Activated naive CD4-positive, alpha-beta T cell treated with anti-CD3 and anti-CD28 coated beads for 36 hours (primary cell): Measurements from ENCODE around the gene LRIG1. TPM values are rescaled to one million over a fixed set of nuclear protein-coding genes. Genes with fewer than 3 reads are reported as not detected.

Source experiments
- CTCF ChIA-PET: fragments of 350-600 bp; sonication (Branson Sonifier 250); formaldehyde crosslinking; loops from one replicate; lab custom pipeline; 2021; ENCODE audit warnings: antibody characterized with exemption; lab: Charles Lee
- DNase-seq: peaks from one replicate; pipeline ENCODE4 v3.0.0-alpha.2; 2020
- H3K27ac Mint-ChIP-seq: one replicate; pipeline ENCODE4 v1.8.0; 2021; ENCODE audit warnings: mild to moderate bottlenecking, mixed read lengths
- H3K27me3 Mint-ChIP-seq: one replicate; pipeline ENCODE4 v1.8.0; 2021; ENCODE audit warnings: low read depth, mixed read lengths
- H3K36me3 Mint-ChIP-seq: one replicate; pipeline ENCODE4 v1.8.0; 2021; ENCODE audit warnings: low read depth, mixed read lengths
- H3K4me1 Mint-ChIP-seq: one replicate; pipeline ENCODE4 v1.8.0; 2021; ENCODE audit warnings: low read depth, mixed read lengths
- H3K4me3 Mint-ChIP-seq: one replicate; pipeline ENCODE4 v1.8.0; 2021; ENCODE audit warnings: mild to moderate bottlenecking, moderate library complexity, mixed read lengths
- H3K9me3 Mint-ChIP-seq: one replicate; pipeline ENCODE4 v1.8.0; 2021; ENCODE audit warnings: mixed read lengths
- intact Hi-C: fragments of 100-400 bp; cut with micrococcal nuclease; formaldehyde crosslinking; loops from one replicate; pipeline ENCODE4 v1.15.1; 2023
- total RNA-seq, 2 experiments: library from RNA; stranded (reverse); gene quantifications; one replicate each; pipeline ENCODE4 v1.2.3, GENCODE V29; 2021

The LRIG1 gene
- total RNA-seq, 2 experiments from 2014 or later: 18.3 to 19.0 TPM

DNA sequence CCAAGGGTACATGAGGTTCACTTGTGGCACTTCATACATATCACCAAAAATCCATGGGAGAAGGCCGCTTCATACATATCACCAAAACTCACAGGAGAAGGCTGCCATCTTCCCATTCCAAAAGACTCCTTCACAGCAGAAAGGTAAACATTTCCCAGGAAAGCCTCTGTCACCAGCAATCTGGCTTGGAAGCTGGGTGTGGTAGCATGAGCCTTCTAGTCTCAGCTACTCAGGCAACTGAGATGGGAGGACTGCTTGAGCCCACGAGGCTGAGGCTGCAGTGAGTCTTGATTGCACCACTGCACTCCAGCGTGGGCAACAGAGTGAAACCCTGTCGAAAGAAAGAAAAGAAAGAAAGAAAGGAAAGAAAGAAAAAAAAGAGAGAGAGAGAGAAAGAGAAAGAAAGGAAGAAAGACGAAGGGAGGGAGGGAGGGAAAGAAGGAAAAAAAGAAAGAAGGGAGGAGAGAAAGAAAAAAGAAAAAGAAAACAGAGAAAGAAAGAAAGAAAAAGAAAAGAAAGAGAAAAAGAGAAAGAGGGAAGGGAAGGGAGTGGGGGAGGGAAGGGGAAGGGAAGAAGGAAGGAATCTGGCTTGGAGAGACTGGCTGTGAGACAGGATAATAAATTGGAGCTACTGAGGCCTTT lies 7.2 kb downstream of the LRIG1 start:
- Mint-ChIP-seq H3K4me1 (peaks cover 88% of the 10 kb centered on the region), H3K36me3 (no peaks in the 10 kb centered on the region), H3K9me3 (no peaks in the 10 kb centered on the region), H3K27me3 (peaks cover 2% of the 10 kb centered on the region), H3K27ac (no peak overlapping the region), H3K4me3 (no peak overlapping the region)
- intact Hi-C loops: loop anchor here (10.0 kb wide), 1 partner anchor 1161 kb away; the partner anchor contains the start of gene SUCLG2
- CTCF ChIA-PET: interaction anchor here (0.7 to 3.9 kb wide), 4 partner anchors 9 to 100 kb away, joined by 3 to 14 read pairs (median 8); no protein-coding TSS in a partner anchor
- DNase-seq: no peak

DNA sequence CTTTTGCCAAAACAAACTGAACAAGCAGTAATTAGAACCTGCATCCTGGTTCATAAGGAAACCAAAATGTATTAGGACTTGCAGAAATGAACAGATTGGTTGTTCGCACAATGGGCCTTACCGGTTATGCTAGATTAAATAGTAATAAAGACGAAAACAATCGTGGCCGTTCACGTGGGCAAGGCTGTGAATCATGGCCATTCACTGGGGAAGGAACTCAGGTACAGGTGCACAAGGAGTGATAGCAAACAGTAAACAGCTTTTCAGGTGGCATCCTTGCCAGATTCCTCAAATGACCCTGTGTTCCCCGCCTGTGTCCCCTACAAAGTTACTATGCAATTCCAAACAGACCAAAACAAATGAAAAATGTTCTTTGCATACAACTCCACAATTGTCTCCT lies 8.2 kb downstream of the LRIG1 start:
- Mint-ChIP-seq H3K4me1 (peaks cover 81% of the 10 kb centered on the region), H3K4me3 (no peak overlapping the region), H3K36me3 (no peaks in the 10 kb centered on the region), H3K27me3 (peaks cover 2% of the 10 kb centered on the region), H3K27ac (no peak overlapping the region), H3K9me3 (no peaks in the 10 kb centered on the region)
- DNase-seq: no peak
- CTCF ChIA-PET: interaction anchor here (0.6 to 3.9 kb wide), 3 partner anchors 13 to 51 kb away, joined by 3 to 14 read pairs (median 12); no protein-coding TSS in a partner anchor
- intact Hi-C loops: loop anchor here (10.0 kb wide), 1 partner anchor 1162 kb away; the partner anchor contains the start of gene SUCLG2

DNA sequence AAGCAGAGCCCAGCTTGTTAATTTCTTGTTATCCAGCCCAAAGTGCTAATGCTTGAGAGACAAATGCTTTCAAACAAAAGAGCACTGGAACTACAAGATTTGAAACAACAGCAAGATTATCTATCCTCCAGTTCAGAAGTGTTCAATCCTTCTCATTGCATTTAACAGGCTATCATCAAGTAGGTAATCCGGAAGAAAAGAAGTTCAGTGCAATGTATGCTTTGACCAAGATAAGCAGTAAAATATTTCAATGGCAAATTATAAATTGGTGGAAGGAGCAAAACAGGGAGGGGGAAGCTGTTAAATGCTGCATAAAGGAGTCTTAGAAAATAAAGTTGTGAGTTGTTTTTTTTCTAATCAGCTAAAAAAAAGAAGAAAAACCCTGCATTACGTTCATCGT lies 8.8 kb downstream of the LRIG1 start:
- H3K4me3 Mint-ChIP-seq: no peak overlapping the region
- DNase-seq: no peak
- H3K27me3 Mint-ChIP-seq: peaks cover 2% of the 10 kb centered on the region
- H3K27ac Mint-ChIP-seq: no peak overlapping the region
- CTCF ChIA-PET: interaction anchor here (0.6 to 3.9 kb wide), 5 partner anchors 9 to 313 kb away, joined by 3 to 14 read pairs (median 5); no protein-coding TSS in a partner anchor
- H3K36me3 Mint-ChIP-seq: no peaks in the 10 kb centered on the region
- no peaks in the 10 kb centered on the region for H3K9me3 Mint-ChIP-seq
- intact Hi-C loops: loop anchor here (10.0 kb wide), 1 partner anchor 1163 kb away; the partner anchor contains the start of gene SUCLG2
- peaks cover 82% of the 10 kb centered on the region for H3K4me1 Mint-ChIP-seq

GRCh38 chr3:66490984-66491383 lies 9.8 kb downstream of the LRIG1 start:
- no peak overlapping the region for H3K4me3 Mint-ChIP-seq
- intact Hi-C loops: loop anchor here (10.0 kb wide), 1 partner anchor 1164 kb away; the partner anchor contains the start of gene SUCLG2

DNA sequence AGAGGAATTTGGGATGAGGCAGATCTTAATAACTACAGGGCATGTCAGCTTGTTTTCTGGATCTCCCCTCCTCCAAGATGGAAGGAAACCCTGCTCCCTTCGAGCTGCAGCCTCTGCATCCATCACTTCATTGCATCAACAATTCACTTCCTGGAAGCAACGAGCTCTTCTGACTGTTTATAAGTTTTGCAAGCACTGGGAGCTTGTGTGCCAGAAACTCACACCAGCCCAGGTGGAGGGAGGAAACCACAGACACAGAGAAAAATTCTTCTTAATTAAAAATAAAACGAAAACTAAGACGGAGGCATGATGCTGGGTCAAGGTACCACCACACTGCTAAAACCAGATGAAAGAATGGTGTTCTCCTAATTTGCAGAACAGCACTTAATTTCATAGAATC lies 10.6 kb downstream of the LRIG1 start:
- H3K4me3 Mint-ChIP-seq: peak overlapping the region; percentile 40
- no peaks in the 10 kb centered on the region for H3K9me3 Mint-ChIP-seq
- intact Hi-C loops: loop anchor here (10.0 kb wide), 1 partner anchor 1165 kb away; the partner anchor contains the start of gene SUCLG2
- no peaks in the 10 kb centered on the region for H3K27me3 Mint-ChIP-seq
- H3K4me1 Mint-ChIP-seq: peaks cover 78% of the 10 kb centered on the region
- no peaks in the 10 kb centered on the region for H3K36me3 Mint-ChIP-seq
- CTCF ChIA-PET: interaction anchor here (0.6 to 1.3 kb wide), 4 partner anchors 10 to 89 kb away, joined by 3 to 4 read pairs (median 3); no protein-coding TSS in a partner anchor
- peak; percentile 48 for DNase-seq
- peak overlapping the region; percentile 88 for H3K27ac Mint-ChIP-seq

More at GRCh38 chr3:66490984-66491383, 9.8 kb downstream of the LRIG1 start:
- Mint-ChIP-seq H3K36me3 (no peaks in the 10 kb centered on the region), H3K27ac (no peak overlapping the region), H3K27me3 (peaks cover 2% of the 10 kb centered on the region), H3K9me3 (no peaks in the 10 kb centered on the region), H3K4me1 (peaks cover 80% of the 10 kb centered on the region)
- CTCF ChIA-PET: interaction anchor here (1.2 to 3.9 kb wide), 4 partner anchors 8 to 82 kb away, joined by 4 to 14 read pairs (median 8); no protein-coding TSS in a partner anchor
- no peak for DNase-seq

GRCh38 chr3:66489581-66489980 lies 11.2 kb downstream of the LRIG1 start:
- Mint-ChIP-seq H3K4me1 (peaks cover 74% of the 10 kb centered on the region), H3K4me3 (peak overlapping the region; percentile 40), H3K27ac (peak overlapping the region; percentile 88), H3K9me3 (no peaks in the 10 kb centered on the region), H3K27me3 (no peaks in the 10 kb centered on the region), H3K36me3 (no peaks in the 10 kb centered on the region)
- peak; percentile 66 for DNase-seq
- intact Hi-C loops: loop anchor here (1.0 kb wide), 3 partner anchors 8 to 17 kb away; partner anchors contain the start of gene LRIG1
- CTCF ChIA-PET: interaction anchor here (0.7 to 1.3 kb wide), 4 partner anchors 9 to 81 kb away, joined by 3 to 4 read pairs (median 3); no protein-coding TSS in a partner anchor

DNA sequence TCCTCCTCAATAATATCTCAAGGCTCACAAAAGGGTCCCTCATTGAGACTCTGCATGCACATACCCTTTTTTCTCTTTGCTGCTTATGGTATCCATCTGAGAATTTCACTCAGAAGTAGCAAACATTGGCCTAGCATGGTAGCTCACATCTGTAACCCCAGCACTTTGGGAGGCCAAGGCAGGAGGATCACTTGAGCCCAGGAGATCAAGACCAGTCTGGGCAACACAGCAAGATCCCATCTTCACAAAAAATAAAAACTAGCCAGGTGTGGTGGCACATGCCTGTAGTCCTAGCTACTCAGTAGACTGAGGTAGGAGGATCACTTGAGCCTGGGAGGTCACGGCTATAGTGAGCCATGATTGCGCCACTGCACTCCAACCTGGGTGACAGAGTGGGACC lies 11.7 kb downstream of the LRIG1 start:
- Mint-ChIP-seq H3K36me3 (no peaks in the 10 kb centered on the region), H3K4me3 (peak overlapping the region; percentile 40), H3K27me3 (no peaks in the 10 kb centered on the region), H3K27ac (peak overlapping the region; percentile 88), H3K4me1 (peaks cover 76% of the 10 kb centered on the region), H3K9me3 (no peaks in the 10 kb centered on the region)
- DNase-seq: no peak
- intact Hi-C loops: loop anchor here (1.0 kb wide), 3 partner anchors 8 to 17 kb away; partner anchors contain the start of gene LRIG1
- CTCF ChIA-PET: interaction anchor here (1.2 kb wide), 1 partner anchor 17 kb away, joined by 3 read pairs; no protein-coding TSS in a partner anchor

DNA sequence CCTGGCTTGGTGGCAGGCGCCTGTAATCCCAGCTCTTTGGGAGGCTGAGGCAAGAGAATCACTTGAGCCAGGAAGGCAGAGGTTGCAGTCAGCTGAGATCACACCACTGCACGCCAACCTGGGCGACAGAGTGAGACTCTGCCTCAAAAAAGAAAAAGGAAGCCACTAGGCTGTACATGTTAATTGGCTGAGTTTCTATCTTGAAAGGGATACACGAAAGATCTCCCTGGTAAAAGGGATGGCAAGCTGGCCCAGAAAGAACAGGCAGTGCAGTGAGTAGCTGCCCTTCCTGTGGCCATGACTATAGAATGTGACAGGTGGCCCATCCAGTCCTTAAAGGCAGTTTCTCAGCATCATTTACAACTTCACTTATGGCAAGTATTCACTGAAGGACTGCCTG lies 12.3 kb downstream of the LRIG1 start:
- H3K4me1 Mint-ChIP-seq: peaks cover 77% of the 10 kb centered on the region
- no peaks in the 10 kb centered on the region for H3K27me3 Mint-ChIP-seq
- intact Hi-C loops: no loop called here
- no peaks in the 10 kb centered on the region for H3K36me3 Mint-ChIP-seq
- no peaks in the 10 kb centered on the region for H3K9me3 Mint-ChIP-seq
- H3K4me3 Mint-ChIP-seq: peak overlapping the region; percentile 17
- peak overlapping the region; percentile 88 for H3K27ac Mint-ChIP-seq
- CTCF ChIA-PET: no interaction called here
- DNase-seq: peak; percentile 49

- H3K27ac Mint-ChIP-seq: no peak overlapping the region
- H3K4me3 Mint-ChIP-seq: no peak overlapping the region
- CTCF ChIA-PET: no interaction called here
Measured at GRCh38 chr3:66487465-66487864, 13.4 kb downstream of the LRIG1 start.

GRCh38 chr3:66486646-66487045 lies 14.2 kb downstream of the LRIG1 start:
- Mint-ChIP-seq H3K4me3 (no peak overlapping the region), H3K4me1 (peaks cover 73% of the 10 kb centered on the region), H3K27me3 (no peaks in the 10 kb centered on the region), H3K36me3 (no peaks in the 10 kb centered on the region), H3K27ac (no peak overlapping the region), H3K9me3 (no peaks in the 10 kb centered on the region)
- CTCF ChIA-PET: interaction anchor here (0.6 kb wide), 1 partner anchor 332 kb away, joined by 3 read pairs; no protein-coding TSS in a partner anchor
- intact Hi-C loops: no loop called here
- no peak for DNase-seq

More at GRCh38 chr3:66487465-66487864, 13.4 kb downstream of the LRIG1 start:
- no peak for DNase-seq
- Mint-ChIP-seq H3K36me3 (no peaks in the 10 kb centered on the region), H3K27me3 (no peaks in the 10 kb centered on the region), H3K9me3 (no peaks in the 10 kb centered on the region), H3K4me1 (peaks cover 75% of the 10 kb centered on the region)
- intact Hi-C loops: no loop called here

GRCh38 chr3:66486202-66486601 lies 14.6 kb downstream of the LRIG1 start:
- no peaks in the 10 kb centered on the region for H3K27me3 Mint-ChIP-seq
- CTCF ChIA-PET: interaction anchor here (0.6 kb wide), 1 partner anchor 98 kb away, joined by 6 read pairs; no protein-coding TSS in a partner anchor
- H3K4me3 Mint-ChIP-seq: no peak overlapping the region
- H3K9me3 Mint-ChIP-seq: no peaks in the 10 kb centered on the region
- no peak overlapping the region for H3K27ac Mint-ChIP-seq
- DNase-seq: no peak
- intact Hi-C loops: no loop called here
- no peaks in the 10 kb centered on the region for H3K36me3 Mint-ChIP-seq
- peaks cover 76% of the 10 kb centered on the region for H3K4me1 Mint-ChIP-seq

DNA sequence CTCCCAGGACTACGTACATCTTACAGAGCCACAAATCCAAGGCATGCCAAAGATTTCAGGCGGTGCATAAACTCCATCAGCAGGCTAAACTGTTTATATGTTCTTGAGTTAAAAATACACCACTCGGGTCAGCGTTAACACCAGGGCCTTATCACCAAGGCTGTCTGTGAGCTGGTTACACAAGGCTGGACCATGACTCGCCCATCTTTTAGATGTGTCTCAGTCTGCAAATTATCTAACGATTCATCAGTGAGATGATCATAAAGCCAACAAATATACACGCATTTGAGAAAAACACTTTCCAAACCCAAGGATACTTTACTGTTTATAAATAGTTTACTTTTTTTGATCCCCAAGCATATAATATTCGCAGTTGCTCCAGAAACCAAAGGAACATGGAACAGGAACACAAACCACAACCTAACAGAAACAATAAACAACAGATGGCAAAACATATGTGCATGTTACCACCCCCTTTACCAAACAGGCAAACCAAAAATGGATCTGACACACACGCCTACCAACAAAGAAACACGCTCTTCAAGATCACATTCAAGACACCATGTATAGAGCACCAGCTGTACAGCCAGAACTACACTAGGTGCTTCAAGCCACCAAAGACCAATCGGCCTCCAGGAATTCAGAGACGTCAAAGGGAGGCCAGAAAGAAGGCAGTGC lies 15.4 kb downstream of the LRIG1 start:
- CTCF ChIA-PET: no interaction called here
- DNase-seq: no peak
- H3K27me3 Mint-ChIP-seq: no peaks in the 10 kb centered on the region
- H3K4me3 Mint-ChIP-seq: no peak overlapping the region
- intact Hi-C loops: no loop called here
- H3K4me1 Mint-ChIP-seq: peaks cover 77% of the 10 kb centered on the region
- no peaks in the 10 kb centered on the region for H3K9me3 Mint-ChIP-seq
- no peaks in the 10 kb centered on the region for H3K36me3 Mint-ChIP-seq
- peak overlapping the region; percentile 18 for H3K27ac Mint-ChIP-seq
